ENCODE measurements around the gene ARL5A.
A peak's percentile ranks its signal among the peaks of the same experiment; 100 is the strongest.

The ARL5A gene

DNA sequence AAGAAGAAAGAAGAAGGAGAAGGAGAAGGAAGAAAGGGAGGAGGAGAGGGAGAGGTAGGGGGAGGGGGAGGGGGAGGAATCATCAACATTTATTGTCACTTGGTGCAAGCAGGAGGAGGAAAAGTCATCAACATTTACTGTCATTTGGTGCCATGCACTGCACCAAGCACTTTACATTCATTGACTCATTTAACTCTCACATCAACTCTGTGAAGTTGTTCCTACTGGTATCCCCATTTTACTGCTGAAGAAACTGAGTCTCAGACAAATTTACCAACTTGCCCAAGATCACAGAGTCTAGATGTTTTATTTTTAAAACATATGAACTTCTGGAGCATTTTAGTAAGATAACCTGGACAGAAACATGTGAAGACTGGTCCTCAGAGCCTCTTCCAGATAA, 47.3 kb downstream of the ARL5A start:
- Histone ChIP-seq H3K27ac (no peak overlapping the region), H3K27me3 (no peaks in the 10 kb centered on the region), H3K4me3 (no peak overlapping the region), H3K36me3 (peaks cover 33 to 48% (median 45%) of the 10 kb centered on the region in 3 donors), H3K9me3 (peaks cover 0 to 4% (median 0%) of the 10 kb centered on the region in 3 donors), H3K4me1 (no peaks in the 10 kb centered on the region)
- intact Hi-C loops (cut with DNase I; ENCODE audit: low total_unique reads): no loop called here
- TF ChIP-seq, protein P1, sequence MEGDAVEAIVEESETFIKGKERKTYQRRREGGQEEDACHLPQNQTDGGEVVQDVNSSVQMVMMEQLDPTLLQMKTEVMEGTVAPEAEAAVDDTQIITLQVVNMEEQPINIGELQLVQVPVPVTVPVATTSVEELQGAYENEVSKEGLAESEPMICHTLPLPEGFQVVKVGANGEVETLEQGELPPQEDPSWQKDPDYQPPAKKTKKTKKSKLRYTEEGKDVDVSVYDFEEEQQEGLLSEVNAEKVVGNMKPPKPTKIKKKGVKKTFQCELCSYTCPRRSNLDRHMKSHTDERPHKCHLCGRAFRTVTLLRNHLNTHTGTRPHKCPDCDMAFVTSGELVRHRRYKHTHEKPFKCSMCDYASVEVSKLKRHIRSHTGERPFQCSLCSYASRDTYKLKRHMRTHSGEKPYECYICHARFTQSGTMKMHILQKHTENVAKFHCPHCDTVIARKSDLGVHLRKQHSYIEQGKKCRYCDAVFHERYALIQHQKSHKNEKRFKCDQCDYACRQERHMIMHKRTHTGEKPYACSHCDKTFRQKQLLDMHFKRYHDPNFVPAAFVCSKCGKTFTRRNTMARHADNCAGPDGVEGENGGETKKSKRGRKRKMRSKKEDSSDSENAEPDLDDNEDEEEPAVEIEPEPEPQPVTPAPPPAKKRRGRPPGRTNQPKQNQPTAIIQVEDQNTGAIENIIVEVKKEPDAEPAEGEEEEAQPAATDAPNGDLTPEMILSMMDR (IDR thresholded peaks at IDR 0.05): no peak
- DNase-seq: no peak

DNA sequence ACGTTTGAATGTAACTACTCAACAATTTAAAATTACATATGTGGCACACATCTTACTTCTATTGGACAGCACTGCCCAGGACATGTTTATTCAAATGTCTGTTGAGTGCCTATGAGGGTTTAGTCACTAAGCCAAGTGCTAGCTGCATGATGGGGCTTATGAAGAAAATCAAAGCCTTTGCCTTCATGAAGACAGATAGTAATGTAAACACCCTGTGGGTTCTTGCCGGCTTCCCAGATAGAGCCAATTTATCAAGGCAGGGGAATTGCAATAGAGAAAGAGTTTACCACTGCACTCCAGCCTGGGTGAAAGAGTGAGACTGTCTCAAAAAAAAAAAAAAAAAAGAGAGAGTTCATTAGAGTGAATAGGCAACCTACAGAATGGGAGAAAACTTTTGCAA, 50.3 kb downstream of the ARL5A start:
- H3K4me1 ChIP-seq: peaks cover 0 to 10% (median 0%) of the 10 kb centered on the region in 4 donors
- peaks cover 27 to 40% (median 35%) of the 10 kb centered on the region in 3 donors for H3K36me3 ChIP-seq
- H3K27ac ChIP-seq: no peak overlapping the region
- H3K9me3 ChIP-seq: peaks cover 0 to 4% (median 0%) of the 10 kb centered on the region in 3 donors
- no peak for DNase-seq
- TF ChIP-seq, protein P1 (IDR thresholded peaks at IDR 0.05): no peak
- no peaks in the 10 kb centered on the region for H3K27me3 ChIP-seq
- intact Hi-C loops (cut with DNase I; ENCODE audit: low total_unique reads): no loop called here
- no peak overlapping the region for H3K4me3 ChIP-seq

DNA sequence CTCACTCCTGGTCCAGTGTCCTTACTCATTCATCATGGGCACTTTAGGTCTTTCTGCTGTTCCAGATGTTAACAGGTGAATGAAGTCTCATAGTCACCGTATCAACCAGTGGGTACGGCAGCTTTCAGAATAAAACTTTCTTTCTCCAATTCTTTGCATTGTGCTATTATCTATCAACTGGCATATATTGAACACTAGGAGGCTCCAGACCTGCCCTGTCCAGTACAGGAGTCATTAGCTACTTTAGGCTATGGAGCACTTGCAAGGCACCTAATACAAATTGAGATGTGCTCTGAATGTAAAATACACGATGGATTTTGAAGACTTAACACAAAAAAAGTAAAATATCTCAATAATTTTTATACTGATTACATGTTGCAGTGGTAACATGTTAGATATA, 50.7 kb downstream of the ARL5A start:
- peaks cover 0 to 10% (median 0%) of the 10 kb centered on the region in 4 donors for H3K4me1 ChIP-seq

DNA sequence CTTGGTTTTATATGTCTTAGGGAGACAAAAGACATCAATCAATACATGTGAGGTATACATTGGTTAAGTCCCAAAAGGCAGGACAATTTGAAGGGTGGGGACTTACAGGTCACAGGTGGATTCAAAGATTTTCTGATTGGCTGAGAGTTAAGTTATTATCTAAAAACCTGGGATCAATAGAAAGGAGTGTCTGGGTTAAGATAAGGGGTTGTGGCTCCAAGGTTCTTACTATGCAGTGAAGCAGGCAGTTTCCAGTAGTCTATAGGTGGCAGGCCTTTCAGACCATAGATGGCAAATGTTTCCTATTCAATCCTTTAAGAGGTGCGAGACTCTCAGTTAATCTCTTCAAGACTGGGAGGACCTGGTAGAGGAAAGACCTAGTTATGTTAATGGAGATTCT, 51.9 kb downstream of the ARL5A start:
- Histone ChIP-seq H3K9me3 (peaks cover 0 to 4% (median 0%) of the 10 kb centered on the region in 3 donors), H3K4me1 (peaks cover 0 to 10% (median 0%) of the 10 kb centered on the region in 4 donors), H3K36me3 (peaks cover 19 to 40% (median 29%) of the 10 kb centered on the region in 3 donors), H3K4me3 (no peak overlapping the region), H3K27me3 (no peaks in the 10 kb centered on the region), H3K27ac (no peak overlapping the region)
- intact Hi-C loops (cut with DNase I; ENCODE audit: low total_unique reads): no loop called here
- TF ChIP-seq, protein P1 (IDR thresholded peaks at IDR 0.05): no peak
- DNase-seq: no peak

More for the DNA sequence above, 50.7 kb downstream of the ARL5A start:
- Histone ChIP-seq H3K27me3 (no peaks in the 10 kb centered on the region), H3K9me3 (peaks cover 0 to 4% (median 0%) of the 10 kb centered on the region in 3 donors), H3K36me3 (peaks cover 27 to 40% (median 35%) of the 10 kb centered on the region in 3 donors), H3K27ac (no peak overlapping the region), H3K4me3 (no peak overlapping the region)
- TF ChIP-seq, protein P1 (IDR thresholded peaks at IDR 0.05): no peak
- intact Hi-C loops (cut with DNase I; ENCODE audit: low total_unique reads): no loop called here
- no peak for DNase-seq

DNA sequence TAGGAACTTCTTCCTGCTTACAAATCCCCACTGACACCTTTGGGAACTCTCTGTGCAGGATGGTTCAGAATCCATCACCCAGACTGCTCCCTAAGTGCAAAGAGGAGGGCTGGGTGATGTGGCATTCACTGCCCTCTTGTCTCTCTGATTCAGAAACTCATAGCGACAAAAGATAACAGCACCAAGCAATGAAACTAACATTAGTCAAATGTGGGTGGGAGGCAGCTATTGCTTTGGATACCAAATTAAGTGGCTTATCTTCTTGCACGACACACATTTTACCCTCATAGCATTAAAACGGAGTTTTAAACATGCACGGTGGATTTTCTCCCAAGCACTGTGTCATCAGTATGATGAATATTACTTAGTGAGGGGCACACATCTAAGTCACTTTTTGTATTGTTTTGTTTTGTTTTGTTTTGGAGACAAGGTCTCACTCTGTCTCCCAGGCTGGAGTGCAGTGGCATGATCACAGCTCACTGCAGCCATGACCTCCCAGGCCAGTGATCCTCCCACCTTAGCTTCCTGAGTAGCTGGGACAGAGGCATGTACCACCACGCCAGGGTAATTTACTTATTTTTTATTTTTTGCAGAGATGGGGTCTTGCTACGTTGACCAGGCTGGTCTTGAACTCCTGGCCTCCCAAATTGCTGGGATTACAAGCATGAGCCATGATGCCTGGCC, 53.0 kb downstream of the ARL5A start:
- peak overlapping the region; percentile 52 to 66 for H3K27ac ChIP-seq
- H3K36me3 ChIP-seq: peaks cover 12 to 34% (median 27%) of the 10 kb centered on the region in 3 donors
- peaks cover 0 to 10% (median 0%) of the 10 kb centered on the region in 4 donors for H3K4me1 ChIP-seq
- H3K4me3 ChIP-seq: no peak overlapping the region
- intact Hi-C loops (cut with DNase I; ENCODE audit: low total_unique reads): no loop called here
- no peak for DNase-seq
- TF ChIP-seq, protein P1 (IDR thresholded peaks at IDR 0.05): no peak
- peaks cover 0 to 4% (median 0%) of the 10 kb centered on the region in 3 donors for H3K9me3 ChIP-seq
- H3K27me3 ChIP-seq: no peaks in the 10 kb centered on the region
